ENCODE results near the gene NANOS3. TPM values are rescaled to one million over a fixed set of nuclear protein-coding genes. Genes with fewer than 3 reads are reported as not detected.
A peak's percentile ranks its signal among the peaks of the same experiment; 100 is the strongest.

The NANOS3 gene
- total and polyA plus RNA-seq, 9 of the 15 experiments (the other 6 are each of a cell fraction or from before 2014, with no cell fraction given) = not detected

DNA sequence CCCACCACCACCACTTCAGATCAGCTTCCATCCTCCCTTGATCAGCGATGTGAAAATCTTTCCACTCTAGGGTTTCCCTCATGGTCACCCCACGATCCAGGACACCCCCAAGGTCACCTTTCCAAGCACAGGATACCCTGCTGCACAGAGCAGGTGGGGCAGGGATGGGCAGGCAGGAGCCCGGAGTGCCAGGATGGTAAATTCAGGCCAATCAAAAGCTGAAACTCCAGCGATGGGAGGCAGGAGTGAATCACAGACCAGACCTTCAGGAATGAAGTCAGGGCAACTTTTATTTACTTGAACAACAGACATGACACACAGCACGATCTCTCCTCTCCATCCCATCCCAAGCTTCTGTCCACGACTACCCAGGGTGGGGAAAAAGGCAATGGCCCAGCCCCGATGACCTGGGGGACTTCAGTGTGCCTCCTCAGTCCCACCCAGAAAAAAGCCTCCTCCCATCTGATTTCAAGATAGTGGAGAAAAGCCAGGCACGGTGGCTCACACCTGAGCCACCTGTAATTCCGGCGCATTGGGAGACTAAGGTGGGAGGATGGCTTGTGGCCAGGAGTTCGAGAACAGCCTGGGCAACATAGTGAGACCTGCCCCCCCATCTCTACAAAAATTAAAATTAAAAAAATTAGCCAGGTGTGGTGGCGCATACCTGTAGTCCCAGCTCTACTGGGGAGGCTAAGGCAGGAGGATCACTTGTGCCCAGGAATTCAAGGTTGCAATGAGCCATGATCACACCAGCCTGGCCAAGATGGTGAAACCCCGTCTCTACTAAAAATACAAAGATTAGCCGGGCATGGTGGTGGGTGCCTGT is 42.5 kb upstream of the NANOS3 start (continued):
- TF ChIP-seq KDM4B (IDR thresholded peaks at IDR 0.05; ENCODE audit: borderline replicate concordance in 2 of 2, low read depth in 1 of 2) (no peak), RUNX1 (IDR thresholded peaks at IDR 0.05; ENCODE audit: low read depth) (0 out of 2 replicates have a peak, but pooled peaks have one; percentile 41)

DNA sequence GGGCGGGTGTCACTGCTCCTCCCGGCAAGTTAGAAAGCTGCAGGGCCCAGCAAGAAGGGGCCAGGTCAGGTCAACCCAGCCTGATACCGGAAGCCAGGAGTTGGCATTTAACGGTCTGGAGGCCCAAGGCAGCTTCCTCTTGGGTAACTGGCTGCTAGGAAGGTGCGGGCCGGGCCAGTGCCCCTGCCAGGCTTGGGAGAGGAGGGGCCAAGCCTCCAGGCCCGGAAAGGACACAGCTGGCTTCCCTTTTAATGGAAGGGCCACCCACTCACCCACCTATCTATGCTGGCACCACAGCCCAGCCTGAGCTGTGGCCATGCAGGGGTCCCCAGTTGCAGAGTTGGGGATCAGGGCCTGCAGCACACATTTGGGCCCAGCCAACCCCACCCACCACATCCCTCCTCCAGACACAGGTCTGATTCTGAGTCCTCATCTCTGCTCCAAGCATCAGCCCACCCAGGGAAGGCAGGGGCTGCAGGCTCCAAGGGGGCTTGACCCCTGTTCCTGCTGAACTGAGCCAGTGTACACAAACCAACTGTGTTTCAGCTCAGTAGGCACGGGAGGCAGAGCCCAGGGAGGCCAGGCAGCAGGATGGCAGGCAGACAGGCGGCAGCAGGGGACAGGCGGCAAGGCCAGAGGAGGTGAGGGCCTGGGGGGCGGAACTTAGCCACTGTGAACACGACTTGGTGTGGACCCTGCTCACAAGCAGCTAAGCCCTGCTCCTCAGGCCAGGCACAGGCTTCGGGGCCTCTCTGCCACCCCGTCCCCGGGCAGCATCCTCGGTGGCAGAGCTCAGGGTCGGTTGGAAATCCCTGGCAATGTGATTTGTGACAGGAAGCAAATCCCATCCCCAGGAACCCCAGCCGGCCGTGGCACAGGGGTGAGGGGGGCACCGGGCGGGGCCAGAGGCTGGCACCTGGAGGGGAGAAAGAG is 40.9 kb upstream of the NANOS3 start:
- ChIA-PET POLR2A (interaction anchor here (0.7 to 2.5 kb wide), 6 partner anchors 11 to 633 kb away, joined by 3 to 9 read pairs (median 3); no protein-coding TSS in a partner anchor), CTCF (ENCODE audit: low intra/inter-chr PET ratio) (no interaction called here)
- H3K9me1 ChIP-seq (ENCODE audit: control insufficient read depth, insufficient read depth, low read length) = no peaks in the 10 kb centered on the region
- BruUV-seq (replicated peaks) = no TSS peak
- H3K36me3 ChIP-seq (ENCODE audit: control insufficient read depth, insufficient read depth, low read length) = peaks cover 33% of the 10 kb centered on the region; the same call in 2 of the 3 replicates
- WGBS (ENCODE audit: insufficient coverage, low coverage, missing lambda C conversion rate) = 91% methylated on average over 20 of the region's 21 CpGs
- H2AFZ ChIP-seq (ENCODE audit: low read depth, low read length) = no peak overlapping the region
- H3K79me2 ChIP-seq (ENCODE audit: control insufficient read depth, insufficient read depth, low read length) = peaks cover 50% of the 10 kb centered on the region
- H3K4me2 ChIP-seq (ENCODE audit: insufficient read depth, low read length) = no peak overlapping the region
- peak overlapping the region in 1 of 2 experiments; percentile 43; a peak in 1 of 4 replicates for H3K9ac ChIP-seq (ENCODE audit: insufficient read depth in 1 of 2, low read depth in 2 of 2, low read length in 2 of 2)
- H3K27me3 ChIP-seq (ENCODE audit: control insufficient read depth in 2 of 2, insufficient read depth in 2 of 2, low read length in 2 of 2) = no peaks in the 10 kb centered on the region
- FAIRE-seq = no peak
- H3K4me3 ChIP-seq = no peak overlapping the region
- H4K20me1 ChIP-seq (replicated peaks; ENCODE audit: control insufficient read depth, insufficient read depth, low read length) = 0 out of 2 replicates have a peak, but pooled peaks cover 3% of the 10 kb centered on the region
- no peaks in the 10 kb centered on the region for H3K9me3 ChIP-seq (replicated peaks; ENCODE audit: control insufficient read depth, insufficient read depth, low read depth, low read length)
- DNase-seq (ENCODE audit: extremely low read depth in 1 of 4, low spot score in 3 of 4) = no peak
- ATAC-seq = no peak
- in situ Hi-C loops (cut with MboI) (no loop called here), intact Hi-C loops (cut with micrococcal nuclease) (no loop called here)
- H3K4me1 ChIP-seq (replicated peaks in 1 of 2; ENCODE audit: control insufficient read depth in 2 of 2, insufficient read depth in 2 of 2, low read length in 2 of 2) = peaks cover 27 to 69% of the 10 kb centered on the region in 2 experiments
- TF ChIP-seq POLR2G (IDR thresholded peaks at IDR 0.05; ENCODE audit: low read depth, low read length) (peak; percentile 63), ZNF445 (CRISPR knock-in tag; IDR thresholded peaks at IDR 0.05; ENCODE audit: low read depth) (no peak), RBFOX2 (IDR thresholded peaks at IDR 0.05; ENCODE audit: low read depth, low read length) (peak; percentile 52), POLR2AphosphoS5 (IDR thresholded peaks at IDR 0.05; ENCODE audit: control insufficient read depth, insufficient read depth, low read depth, low read length) (peak; percentile 38; the same call in 1 of the 2 replicates)
- no peak overlapping the region; the same call in 2 of the 3 replicates for H3K27ac ChIP-seq (ENCODE audit: extremely low read depth, low read depth, low read length)
